ENCODE measurements around the gene EMD. TPM values are rescaled to one million over a fixed set of nuclear protein-coding genes. Genes with fewer than 3 reads are reported as not detected.

The EMD gene
- total and polyA plus RNA-seq, 10 of the 15 experiments (the other 5 are each of a cell fraction or from before 2014, with no cell fraction given): 0.76 to 100 (median 43.2) TPM

GRCh38 chrX:154368630-154369448 lies 10.3 kb upstream of the EMD start (continued):
- no peak for TF ChIP-seq USF1 (IDR thresholded peaks at IDR 0.05; ENCODE audit: borderline replicate concordance, extremely low read length, insufficient read depth, low read depth, low read length)
- TF ChIP-seq MAX (IDR thresholded peaks at IDR 0.05; ENCODE audit: low read depth, low read length): 0 out of 2 replicates have a peak, but pooled peaks have one; percentile 17
- TF ChIP-seq PKNOX1 (IDR thresholded peaks at IDR 0.05): 0 out of 2 replicates have a peak, but pooled peaks have one; percentile 8
- TF ChIP-seq MLLT1 (IDR thresholded peaks at IDR 0.05): no peak
- TF ChIP-seq TCF3 (IDR thresholded peaks at IDR 0.05; ENCODE audit: borderline replicate concordance, insufficient read depth, low read depth, low read length): no peak
- no peak for TF ChIP-seq BACH1 (IDR thresholded peaks at IDR 0.05; ENCODE audit: borderline replicate concordance)
- TF ChIP-seq BHLHE40 (IDR thresholded peaks at IDR 0.05; ENCODE audit: borderline replicate concordance in 1 of 2, low read depth in 2 of 2, low read length in 1 of 2): peak; percentile 25 to 57; a peak in 2 of 4 replicates
- TF ChIP-seq TCF12 (IDR thresholded peaks at IDR 0.05; ENCODE audit: low read depth, low read length): no peak
- TF ChIP-seq, protein P1, sequence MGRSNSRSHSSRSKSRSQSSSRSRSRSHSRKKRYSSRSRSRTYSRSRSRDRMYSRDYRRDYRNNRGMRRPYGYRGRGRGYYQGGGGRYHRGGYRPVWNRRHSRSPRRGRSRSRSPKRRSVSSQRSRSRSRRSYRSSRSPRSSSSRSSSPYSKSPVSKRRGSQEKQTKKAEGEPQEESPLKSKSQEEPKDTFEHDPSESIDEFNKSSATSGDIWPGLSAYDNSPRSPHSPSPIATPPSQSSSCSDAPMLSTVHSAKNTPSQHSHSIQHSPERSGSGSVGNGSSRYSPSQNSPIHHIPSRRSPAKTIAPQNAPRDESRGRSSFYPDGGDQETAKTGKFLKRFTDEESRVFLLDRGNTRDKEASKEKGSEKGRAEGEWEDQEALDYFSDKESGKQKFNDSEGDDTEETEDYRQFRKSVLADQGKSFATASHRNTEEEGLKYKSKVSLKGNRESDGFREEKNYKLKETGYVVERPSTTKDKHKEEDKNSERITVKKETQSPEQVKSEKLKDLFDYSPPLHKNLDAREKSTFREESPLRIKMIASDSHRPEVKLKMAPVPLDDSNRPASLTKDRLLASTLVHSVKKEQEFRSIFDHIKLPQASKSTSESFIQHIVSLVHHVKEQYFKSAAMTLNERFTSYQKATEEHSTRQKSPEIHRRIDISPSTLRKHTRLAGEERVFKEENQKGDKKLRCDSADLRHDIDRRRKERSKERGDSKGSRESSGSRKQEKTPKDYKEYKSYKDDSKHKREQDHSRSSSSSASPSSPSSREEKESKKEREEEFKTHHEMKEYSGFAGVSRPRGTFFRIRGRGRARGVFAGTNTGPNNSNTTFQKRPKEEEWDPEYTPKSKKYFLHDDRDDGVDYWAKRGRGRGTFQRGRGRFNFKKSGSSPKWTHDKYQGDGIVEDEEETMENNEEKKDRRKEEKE (IDR thresholded peaks at IDR 0.05): no peak
- no peak for TF ChIP-seq MYB (IDR thresholded peaks at IDR 0.05; ENCODE audit: borderline replicate concordance, low read depth, low read length)
- TF ChIP-seq PAX8 (IDR thresholded peaks at IDR 0.05): no peak
- TF ChIP-seq IKZF2 (IDR thresholded peaks at IDR 0.05): peak in 1 of 2 experiments; percentile 38; a peak in 2 of 4 replicates
- TF ChIP-seq E4F1 (IDR thresholded peaks at IDR 0.05; ENCODE audit: borderline replicate concordance, partially characterized antibody): no peak
- TF ChIP-seq EZH2 (IDR thresholded peaks at IDR 0.05; ENCODE audit: borderline replicate concordance, control insufficient read depth, low read depth, low read length): no peak
- TF ChIP-seq TAF1 (IDR thresholded peaks at IDR 0.05; ENCODE audit: borderline replicate concordance, low read depth, low read length): no peak
- no peak for TF ChIP-seq PBX3 (IDR thresholded peaks at IDR 0.05; ENCODE audit: insufficient replicate concordance, low read depth, low read length)
- TF ChIP-seq POLR2AphosphoS5 (IDR thresholded peaks at IDR 0.05; ENCODE audit: low read length): peak; percentile 72
